Skeletal muscle cell (primary cell): Measurements from ENCODE around the gene SSPN.

Experiments used
- DNase-seq: peaks from one replicate; pipeline ENCODE4 v3.0.0-alpha.2; 2010; ENCODE audit warnings: low read depth
- H3K4me3 ChIP-seq: 2 replicates; pipeline ENCODE4 v1.5.1; 2011; ENCODE audit warnings: low read depth, mild to moderate bottlenecking, control low read depth, low read length, moderate library complexity

Gene SSPN

DNA sequence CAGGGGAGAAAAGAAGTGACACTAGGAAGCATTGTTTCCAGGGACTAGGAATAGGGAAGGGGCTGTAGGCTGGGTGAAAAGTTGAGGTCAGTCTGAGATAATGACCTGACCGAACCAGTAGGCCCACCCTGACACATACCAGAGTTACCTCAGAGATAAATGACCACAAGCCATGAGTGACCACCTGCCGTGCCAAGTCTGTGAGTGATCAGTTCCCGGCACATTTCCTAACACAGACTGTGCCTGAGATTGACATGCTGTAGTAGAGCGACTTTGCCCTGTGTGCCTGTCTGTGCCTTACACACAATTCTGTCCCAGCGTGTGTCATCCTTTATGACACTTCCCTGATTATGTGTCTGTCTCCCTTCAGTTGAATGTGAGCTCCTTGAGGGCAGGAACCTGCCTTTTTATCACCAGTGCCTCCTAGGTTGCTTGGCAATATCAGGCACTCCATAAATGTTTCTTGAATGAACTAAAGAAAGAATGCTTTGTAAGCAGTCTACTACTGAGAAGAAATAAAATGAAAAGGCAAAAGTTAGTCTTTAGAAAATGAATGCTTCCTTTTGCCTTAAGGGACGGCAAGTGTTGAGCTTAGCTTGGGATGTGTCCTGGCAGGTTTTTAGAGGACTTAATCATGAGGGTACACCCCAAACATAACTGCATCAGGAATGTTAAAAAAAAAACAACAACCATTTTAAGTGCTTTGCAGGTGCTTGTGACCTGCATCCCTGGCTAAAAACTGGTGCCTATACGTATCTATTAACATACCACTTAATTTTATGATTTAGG lies 9.6 kb upstream of the SSPN start:
- no peak overlapping the region for H3K4me3 ChIP-seq
- no peak for DNase-seq

DNA sequence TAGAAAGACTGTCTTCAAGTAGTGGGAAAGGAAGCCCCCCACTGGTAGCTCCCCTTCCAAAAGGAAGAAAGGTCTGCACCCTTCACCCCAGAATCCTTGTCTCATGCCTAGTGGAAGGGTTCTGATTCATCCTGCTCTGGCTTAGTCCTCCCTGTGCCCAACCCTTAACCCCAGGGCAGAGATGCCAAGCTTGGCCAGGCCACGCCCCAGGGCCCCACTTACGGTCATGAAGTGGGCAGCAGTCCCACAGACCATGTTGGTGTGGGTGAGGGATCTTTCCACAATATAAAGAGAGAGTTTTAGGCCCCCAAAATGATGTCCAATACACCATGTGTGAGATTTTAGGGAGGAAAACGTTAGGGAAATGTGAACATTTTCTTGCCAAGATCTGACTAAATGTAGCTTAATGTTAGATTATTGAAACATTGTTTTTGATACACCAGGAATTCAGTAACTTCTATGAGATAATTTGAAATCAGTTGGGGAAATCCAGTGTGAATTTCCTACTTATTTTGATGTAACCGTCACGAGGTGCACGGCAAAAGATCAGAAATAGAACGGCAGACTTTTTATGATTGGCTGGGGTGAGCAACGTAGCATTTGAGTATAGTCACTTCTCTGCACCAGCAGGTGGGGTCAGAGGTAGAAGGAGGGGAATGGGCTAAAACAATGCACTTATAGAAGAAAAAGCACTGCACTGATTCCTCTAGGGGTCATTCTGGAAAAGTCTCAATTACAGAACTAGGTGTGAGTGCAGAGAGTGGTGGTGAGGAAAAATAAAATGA lies 8.2 kb upstream of the SSPN start:
- H3K4me3 ChIP-seq: no peak overlapping the region
- DNase-seq: no peak

DNA sequence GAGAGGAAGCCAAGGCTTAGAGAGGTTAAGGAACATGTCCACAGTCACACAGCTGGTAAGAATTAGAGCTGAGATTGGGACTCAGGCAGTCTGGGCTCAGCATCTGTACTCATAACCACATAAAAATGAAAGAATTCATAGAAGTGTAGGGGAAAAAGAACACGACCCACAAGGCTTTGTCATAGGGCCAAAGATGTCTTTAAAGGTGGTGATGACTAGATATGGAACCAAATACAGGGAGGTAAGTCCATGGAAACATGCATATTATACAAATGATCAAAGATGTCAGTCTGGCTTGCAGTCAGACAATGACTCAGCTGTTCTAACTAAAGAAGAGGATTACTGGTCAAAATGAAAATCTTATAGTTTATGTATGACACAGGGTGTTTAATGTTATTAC lies 7.2 kb upstream of the SSPN start:
- no peak overlapping the region for H3K4me3 ChIP-seq
- peak; percentile 49 for DNase-seq

DNA sequence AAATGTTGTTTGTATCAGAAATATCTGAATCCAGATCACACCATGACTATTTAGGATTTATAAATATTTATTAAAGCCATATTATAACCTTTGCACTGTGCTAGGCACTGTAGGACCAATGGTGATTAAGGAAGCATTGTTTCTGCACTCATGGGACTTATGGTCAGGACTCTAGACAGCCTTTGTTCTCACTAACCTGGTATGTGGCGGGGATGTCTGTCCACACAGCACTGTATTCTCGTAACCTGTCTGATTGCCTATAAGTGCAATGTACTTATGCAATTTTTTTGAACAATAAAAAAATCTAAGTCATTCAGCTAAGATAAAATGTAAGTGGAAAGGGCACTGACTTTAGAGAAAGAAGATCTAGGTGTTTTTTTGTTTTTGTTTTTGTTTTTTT lies 6.7 kb upstream of the SSPN start:
- DNase-seq: no peak
- no peak overlapping the region for H3K4me3 ChIP-seq

DNA sequence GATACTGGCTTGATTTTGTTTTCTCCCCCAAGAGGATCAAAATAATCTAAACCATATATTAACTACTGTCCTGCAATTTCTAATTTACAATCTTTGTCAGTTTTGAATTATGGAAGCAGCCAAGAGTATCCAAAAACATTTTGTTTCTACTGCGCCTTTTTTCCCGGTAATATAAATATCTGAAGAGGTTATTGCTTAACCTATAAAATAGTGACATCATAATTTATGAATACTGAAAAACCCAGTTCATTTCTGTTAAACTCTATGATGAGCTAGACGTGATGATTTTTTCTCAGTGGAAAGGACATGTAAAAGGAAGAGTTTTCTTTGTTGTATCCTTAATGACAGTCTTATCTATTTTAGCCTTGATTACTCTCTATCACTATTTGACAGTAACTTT lies 3.2 kb upstream of the SSPN start:
- no peak overlapping the region for H3K4me3 ChIP-seq
- DNase-seq: no peak

DNA sequence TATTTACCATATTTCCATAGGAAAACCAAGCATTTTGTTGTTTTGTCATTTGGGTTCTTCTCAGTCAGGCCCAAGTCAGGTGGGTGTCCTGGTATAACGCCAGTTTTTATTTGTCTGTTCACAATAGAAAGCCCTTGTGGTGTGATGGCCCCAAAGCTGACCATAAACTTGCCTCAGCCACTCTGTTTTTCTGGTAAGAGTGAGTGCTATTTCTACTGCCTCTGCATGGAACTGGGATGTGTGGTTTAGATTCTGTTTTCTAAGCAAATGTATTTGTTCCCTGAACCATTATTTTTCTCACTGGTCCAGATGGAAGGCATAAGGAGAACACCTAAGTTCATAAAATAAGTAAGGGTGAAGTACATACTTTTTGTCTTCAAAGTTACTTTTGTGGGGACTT lies 1.8 kb upstream of the SSPN start:
- DNase-seq: no peak
- no peak overlapping the region for H3K4me3 ChIP-seq

DNA sequence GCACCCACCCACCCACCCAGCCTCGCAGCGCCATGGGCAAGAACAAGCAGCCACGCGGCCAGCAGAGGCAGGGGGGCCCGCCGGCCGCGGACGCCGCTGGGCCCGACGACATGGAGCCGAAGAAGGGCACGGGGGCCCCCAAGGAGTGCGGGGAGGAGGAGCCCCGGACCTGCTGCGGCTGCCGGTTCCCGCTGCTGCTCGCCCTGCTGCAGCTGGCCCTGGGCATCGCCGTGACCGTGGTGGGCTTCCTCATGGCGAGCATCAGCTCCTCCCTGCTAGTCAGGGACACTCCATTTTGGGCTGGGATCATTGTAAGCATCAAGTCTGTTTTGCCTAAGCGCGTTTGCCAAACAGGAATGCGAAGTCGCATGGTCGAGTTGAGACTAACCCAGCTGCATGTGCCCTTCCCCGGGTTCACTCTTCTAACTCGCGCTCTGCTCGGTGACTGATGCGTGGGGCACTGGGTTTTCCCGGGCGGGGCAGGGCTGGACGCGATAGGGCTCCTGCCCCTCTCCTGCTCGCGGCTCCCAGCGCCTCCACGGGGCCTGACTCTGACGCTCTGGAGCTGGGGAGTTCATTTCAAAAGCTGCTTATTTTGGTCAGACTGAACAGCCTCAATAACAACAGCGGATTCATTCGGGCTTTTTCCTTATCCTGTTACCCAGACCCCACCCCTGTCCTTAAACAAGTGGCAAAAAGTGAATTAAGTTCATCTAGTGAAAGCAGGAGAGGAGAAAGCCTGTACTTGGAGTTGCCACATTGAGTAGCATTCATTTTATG lies 458 bp downstream of the SSPN start:
- peak overlapping the region; percentile 57 for H3K4me3 ChIP-seq

DNA sequence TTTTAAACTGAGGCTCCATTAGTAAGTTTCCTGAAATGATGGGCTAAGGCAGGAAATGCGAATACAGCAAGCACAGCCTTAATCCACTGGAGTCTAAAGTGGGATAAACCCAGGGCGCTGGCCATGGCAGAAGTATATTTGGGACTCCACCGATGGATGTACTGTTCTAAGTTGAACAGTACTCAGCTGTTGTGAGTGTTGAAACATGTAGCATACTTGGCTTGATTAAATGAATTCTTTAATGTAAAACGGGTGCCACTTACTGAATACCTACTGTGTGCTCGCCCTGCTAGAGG lies 996 bp downstream of the SSPN start:
- DNase-seq: no peak
- H3K4me3 ChIP-seq: peak overlapping the region; percentile 57

More for the DNA sequence above, 458 bp downstream of the SSPN start:
- no peak for DNase-seq

DNA sequence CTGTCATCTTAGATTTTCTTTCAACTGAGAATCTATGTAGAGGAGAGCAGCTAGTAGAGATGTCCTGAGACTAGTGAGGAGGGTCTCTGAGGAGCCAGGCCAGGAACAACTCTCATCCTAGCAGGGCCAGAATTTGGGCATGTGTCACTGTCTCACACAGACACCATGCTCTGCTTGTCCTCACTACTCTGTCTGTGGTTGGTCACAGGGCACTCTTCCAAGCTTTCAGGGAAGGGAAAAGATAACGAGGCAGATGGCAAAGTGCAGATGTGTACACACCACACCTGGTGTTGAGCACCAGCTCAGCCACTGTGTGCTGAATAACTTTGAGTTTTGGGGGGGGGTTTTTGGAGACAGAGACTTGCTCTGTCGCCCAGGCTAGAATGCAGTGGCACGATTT lies 2.5 kb downstream of the SSPN start:
- DNase-seq: no peak
- H3K4me3 ChIP-seq: no peak overlapping the region

DNA sequence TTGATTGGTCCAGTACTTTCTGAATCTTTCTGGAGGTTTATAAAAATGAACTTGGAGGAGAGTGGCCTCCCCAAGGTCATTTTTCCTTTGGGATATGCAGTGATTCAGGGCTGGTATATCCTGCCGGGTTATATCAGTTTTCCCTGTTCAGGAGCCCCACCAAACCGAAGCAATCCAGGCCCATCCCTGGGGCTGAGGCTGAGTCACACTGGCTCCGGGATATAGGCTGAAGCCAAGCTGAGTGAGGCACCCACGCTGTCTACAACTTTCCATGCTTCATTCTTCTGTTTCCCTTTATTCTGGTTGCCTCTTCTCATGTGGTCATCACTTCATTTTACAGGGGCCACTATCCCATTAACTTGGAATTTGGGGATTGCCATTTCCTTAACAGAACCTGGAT lies 3.4 kb downstream of the SSPN start:
- H3K4me3 ChIP-seq: no peak overlapping the region
- DNase-seq: peak; percentile 45

DNA sequence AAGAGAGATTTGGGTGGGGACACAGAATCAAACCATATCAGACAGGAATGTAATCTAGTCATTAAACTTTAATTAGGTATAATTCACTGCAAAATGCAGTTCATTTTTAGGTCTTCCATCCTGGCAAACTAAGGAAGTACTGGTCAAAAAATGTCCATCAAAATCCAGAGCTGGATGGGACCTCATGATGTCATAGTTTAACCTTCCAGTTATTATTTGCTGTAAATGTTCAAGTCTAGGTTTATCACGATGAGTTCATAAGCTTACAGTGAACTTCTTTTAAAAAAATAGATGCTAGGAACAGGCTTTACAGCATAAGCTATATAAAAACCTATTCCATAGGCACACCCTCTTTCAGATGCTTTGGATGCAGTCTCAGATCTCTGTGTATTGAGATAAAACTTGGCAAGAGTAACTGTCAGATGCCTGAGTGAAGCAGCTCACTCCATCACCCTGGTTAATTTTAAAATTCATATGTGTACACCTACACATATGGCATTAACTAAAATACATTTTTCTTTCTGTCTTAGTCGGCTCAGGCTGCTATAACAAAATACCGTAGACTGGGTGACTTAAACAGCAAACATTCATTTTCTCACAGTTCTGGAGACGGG lies 7.9 kb downstream of the SSPN start:
- no peak overlapping the region for H3K4me3 ChIP-seq
- DNase-seq: no peak

DNA sequence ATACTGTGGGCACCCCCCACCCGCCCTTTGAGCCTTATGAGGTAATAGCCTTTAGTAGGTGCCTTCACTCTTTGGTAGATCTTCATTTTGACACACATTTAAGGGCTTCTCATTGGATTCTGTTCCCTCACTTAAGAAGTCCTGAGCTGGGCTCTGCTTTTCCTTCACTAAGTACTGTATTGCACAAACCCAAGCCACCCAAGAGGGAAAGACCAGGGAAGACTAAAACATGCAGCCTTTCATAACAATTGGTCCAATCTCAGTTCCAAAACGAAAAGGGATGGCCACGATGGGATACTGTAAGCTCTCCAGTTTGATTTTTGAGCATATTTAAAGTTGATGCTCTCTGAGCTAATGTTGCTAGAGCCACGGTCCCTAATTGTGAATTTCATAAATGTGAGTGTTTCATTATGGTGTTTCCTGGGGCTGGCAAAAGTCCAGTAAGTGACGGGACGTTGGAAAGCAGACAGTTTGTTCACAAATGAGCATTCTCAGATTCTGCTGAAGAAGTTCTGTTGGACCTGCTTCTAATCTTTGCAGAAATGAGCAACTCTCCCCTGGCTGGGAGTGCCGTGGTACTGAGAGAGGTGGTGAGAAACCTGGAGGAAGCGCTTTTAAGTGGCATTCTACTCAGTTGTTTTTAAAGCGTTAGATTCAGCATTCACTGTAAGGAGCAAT lies 9.4 kb downstream of the SSPN start:
- H3K4me3 ChIP-seq: no peak overlapping the region
- no peak for DNase-seq

DNA sequence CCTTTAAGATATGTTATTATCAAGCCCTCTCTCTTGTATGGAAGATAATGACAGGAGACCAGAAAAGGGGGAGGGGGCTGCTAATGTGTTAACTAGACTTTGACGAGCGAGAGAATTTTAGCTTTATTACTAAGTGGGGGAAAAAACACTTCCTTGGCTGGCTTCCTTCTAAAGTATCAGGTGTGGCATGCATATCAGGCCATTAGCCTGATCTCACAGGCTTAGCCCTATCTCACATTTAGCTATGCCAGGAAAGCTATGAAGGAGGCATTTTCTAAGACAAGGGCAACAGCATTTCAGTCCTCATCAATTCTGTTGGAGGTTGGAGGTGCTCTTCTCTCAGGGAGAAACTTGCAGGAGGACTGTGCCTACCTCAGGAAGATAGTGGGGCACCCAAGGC lies 9.9 kb downstream of the SSPN start:
- no peak overlapping the region for H3K4me3 ChIP-seq
- DNase-seq: no peak

DNA sequence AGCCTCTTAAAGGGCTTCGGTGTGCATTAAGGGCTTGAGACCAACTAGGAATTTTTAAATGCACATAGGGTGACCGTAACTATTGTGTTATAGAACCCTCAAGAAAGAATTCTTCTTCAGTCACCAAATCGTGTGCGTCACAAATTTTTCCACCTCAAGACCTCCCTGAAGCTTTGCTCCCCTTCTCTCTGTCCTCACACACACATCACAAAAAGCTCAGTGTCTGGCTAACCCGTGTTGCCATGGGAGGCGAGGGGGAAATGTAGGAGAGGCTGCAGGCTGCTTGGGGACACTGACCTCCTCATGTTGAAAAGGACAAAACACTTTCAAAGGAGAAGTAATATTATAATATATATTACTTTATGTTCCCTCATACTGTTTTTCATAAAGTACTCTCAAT lies 10.6 kb downstream of the SSPN start:
- H3K4me3 ChIP-seq: no peak overlapping the region
- no peak for DNase-seq

DNA sequence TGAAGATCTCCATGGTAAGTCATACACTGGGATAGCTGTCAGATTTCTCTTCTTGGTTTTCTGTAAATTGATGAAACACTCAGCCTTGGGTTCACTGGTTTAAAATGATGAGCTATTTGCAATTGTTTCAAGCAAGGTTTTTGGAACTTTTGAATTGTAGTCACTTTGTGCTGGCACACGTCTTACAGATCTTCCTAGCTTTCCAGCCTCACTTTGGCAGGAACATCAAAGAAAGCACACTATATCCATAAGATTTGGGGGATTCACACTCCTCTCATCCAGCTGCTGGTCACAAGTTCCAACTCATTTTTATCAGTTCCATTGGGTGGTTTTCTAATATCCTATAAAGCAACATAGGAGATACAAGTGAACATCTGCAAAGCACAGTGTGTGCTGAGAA lies 16.0 kb downstream of the SSPN start:
- DNase-seq: no peak
- H3K4me3 ChIP-seq: no peak overlapping the region

DNA sequence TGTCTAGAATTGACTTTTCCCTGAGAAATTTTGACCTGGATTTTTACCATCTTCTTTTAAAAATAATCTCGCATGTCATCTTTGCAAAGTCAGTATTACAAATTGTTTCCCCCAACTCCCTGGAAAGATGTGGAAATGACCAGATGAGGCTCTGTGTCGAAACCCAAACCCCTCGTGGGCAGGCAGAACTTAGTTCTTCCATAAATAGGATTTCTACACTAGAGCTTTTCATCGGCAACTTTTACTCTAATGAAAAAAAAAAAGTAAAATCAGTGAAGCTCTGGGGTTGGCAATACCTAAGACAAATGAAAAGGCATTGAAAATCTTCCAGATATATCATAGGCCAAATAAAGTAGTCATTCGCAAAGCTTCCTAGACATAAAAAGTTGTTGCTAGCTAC lies 17.0 kb downstream of the SSPN start:
- no peak overlapping the region for H3K4me3 ChIP-seq
- DNase-seq: no peak

DNA sequence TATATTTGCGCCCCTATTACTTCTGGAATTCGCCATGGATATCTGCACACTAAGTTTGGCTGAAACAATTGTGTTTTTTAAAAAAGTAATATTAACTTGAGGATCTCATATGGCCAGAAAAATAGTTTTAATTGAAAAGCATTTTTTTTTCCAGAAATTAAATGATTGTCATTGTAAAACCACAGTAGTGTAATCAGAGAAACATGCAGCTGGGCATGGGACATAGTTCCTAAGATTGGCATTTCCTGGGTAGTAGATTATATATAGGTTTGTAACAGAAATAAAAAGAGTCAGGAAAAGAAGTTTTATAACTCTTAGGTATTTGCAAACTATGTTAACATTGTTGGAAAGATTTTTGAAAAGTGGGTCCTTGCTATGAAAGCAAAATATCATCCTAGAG lies 17.6 kb downstream of the SSPN start:
- no peak for DNase-seq
- H3K4me3 ChIP-seq: no peak overlapping the region

DNA sequence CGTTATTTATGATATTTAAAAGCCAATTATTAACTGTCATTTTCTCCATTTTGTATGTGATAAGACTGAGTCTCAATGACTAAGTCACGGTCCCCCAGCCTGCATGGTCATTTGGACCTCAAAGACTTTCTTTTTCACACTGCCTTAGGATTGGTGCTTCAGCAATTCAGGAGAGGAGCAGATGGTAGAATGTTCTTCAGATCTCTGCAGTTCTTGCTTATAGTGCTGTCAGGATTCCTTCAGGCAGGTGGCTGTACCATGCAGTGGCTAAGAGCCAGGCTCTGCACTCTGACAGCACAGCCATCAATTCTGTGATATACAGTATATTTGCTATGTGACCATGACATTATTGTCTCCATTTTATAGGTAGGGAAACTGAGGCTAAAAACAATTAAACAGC lies 18.7 kb downstream of the SSPN start:
- H3K4me3 ChIP-seq: no peak overlapping the region
- DNase-seq: no peak

DNA sequence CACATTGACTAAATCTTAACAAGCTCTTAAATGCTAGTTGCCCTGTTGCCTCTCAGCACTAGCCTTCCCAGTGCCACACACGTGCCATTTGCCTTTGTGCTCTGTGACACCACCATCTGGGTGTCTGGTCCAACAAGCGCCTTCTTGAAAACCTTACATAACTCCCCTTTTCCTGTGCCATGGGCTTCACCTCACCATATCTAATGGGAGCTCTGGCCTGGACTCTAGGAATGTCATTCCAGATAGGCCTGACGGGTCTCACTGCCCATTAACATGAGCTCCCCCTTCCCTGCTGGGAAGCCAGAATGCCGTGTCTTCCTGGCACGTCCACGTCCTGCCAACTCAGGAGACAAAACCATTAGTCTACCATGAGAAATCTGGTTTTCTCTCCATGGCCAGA lies 24.4 kb downstream of the SSPN start:
- no peak for DNase-seq

DNA sequence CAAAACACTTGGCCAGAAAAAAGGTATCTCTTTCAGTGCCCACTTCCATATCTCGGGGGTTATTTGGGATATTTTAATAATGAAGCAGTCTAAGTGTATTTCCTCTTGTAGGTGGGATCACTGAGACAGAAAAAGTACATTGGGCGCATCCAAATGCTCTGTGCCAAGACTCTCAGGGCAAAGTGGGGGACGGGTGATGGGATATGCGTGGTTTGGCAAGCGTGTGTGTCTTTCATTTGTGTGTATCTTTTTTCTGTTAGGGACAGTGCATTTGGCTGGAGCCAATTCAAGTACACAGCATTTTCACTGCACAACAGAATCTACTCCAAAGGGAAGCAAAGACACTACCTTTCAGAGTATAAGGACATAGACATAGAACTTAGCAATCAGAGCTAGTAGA lies 29.3 kb downstream of the SSPN start:
- H3K4me3 ChIP-seq: no peak overlapping the region
- DNase-seq: no peak

More for the DNA sequence above, 24.4 kb downstream of the SSPN start:
- no peak overlapping the region for H3K4me3 ChIP-seq
